NAMALWA (cell line): ENCODE data around the gene AAMP.

Experiments
- DNase-seq: peaks from one replicate; pipeline ENCODE4 v3.0.0-alpha.2; 2015; ENCODE audit warnings: low spot score

Gene AAMP

GRCh38 chr2:218294430-218295022 lies 24.6 kb upstream of the AAMP start:
- DNase-seq: no peak

GRCh38 chr2:218293715-218294429 lies 23.9 kb upstream of the AAMP start:
- no peak for DNase-seq

- peak; percentile 78 for DNase-seq
Measured at GRCh38 chr2:218292048-218293014, 22.4 kb upstream of the AAMP start, which contains the start of gene TMBIM1. Gene TMBIM1, minus strand, starts transcription at chr2:218292503. Its CDS starts 10,362 bp downstream, at chr2:218282141.

- DNase-seq: no peak
Measured at GRCh38 chr2:218291318-218292047, 21.5 kb upstream of the AAMP start.

- peak; percentile 83 for DNase-seq
Measured at GRCh38 chr2:218290316-218291261, 20.7 kb upstream of the AAMP start.

- no peak for DNase-seq
Measured at GRCh38 chr2:218289639-218290315, 19.8 kb upstream of the AAMP start.

GRCh38 chr2:218286570-218287459 lies 16.9 kb upstream of the AAMP start:
- DNase-seq: peak; percentile 65

GRCh38 chr2:218285604-218286003 lies 15.7 kb upstream of the AAMP start:
- DNase-seq: no peak

- DNase-seq: no peak
Measured at GRCh38 chr2:218284106-218284811, 14.3 kb upstream of the AAMP start.

GRCh38 chr2:218282173-218282991 lies 12.4 kb upstream of the AAMP start:
- no peak for DNase-seq

- no peak for DNase-seq
Measured at GRCh38 chr2:218281449-218281848, 11.5 kb upstream of the AAMP start.

GRCh38 chr2:218280260-218280870 lies 10.4 kb upstream of the AAMP start:
- no peak for DNase-seq

- DNase-seq: no peak
Measured at GRCh38 chr2:218278531-218279360, 8.8 kb upstream of the AAMP start.

- no peak for DNase-seq
Measured at GRCh38 chr2:218277921-218278320, 8.0 kb upstream of the AAMP start.

- DNase-seq: no peak
Measured at GRCh38 chr2:218276986-218277755, 7.2 kb upstream of the AAMP start.
